Tongue (tissue), 2 donors: Measurements from ENCODE around the gene TMEM187. TPM values are rescaled to one million over a fixed set of nuclear protein-coding genes. Genes with fewer than 3 reads are reported as not detected.

Source experiments
- DNase-seq: peaks from one replicate; pipeline ENCODE4 v3.0.0-alpha.2; 2015
- total RNA-seq: library from RNA; depleted of rRNA; stranded (reverse); fragments of >200 nt; gene quantifications from one replicate; pipeline ENCODE4 v1.2.3, GENCODE V29; 2014

TMEM187 gene
- total RNA-seq, 1 donor from 2014 or later, result 9.4 TPM

DNA sequence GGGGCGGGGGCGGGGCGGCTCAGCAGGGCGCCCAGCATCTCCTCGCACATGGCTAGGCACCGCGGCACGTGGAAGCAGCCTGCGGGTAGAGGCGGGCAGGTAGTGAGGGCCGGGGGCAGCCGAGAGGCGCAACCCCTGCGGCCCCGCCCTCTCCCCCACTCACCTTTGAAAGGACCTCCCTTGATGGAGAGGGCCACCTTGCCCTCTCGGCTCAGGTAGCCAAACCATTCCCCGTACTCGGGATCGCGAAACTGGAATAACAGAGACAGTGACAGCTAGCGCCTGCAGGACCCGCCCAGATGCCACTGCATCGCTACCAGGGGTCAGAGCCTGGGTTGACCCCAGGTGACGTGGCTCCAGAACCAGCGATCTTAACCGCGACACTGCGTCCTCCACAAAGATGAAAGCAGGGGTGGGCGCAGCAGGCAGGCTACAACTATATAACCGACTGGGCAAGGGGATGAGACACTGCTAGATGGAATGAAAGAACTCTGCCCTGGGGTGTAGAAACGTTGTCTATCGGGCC is 37.2 kb upstream of the TMEM187 start:
- DNase-seq, result no peak

GRCh38 chrX:153937056-153937455 is 35.5 kb upstream of the TMEM187 start:
- DNase-seq, result no peak

GRCh38 chrX:153938226-153938786 is 34.2 kb upstream of the TMEM187 start:
- no peak for DNase-seq

GRCh38 chrX:153939573-153939972 is 33.0 kb upstream of the TMEM187 start:
- DNase-seq, result no peak

GRCh38 chrX:153941336-153942252 is 31.0 kb upstream of the TMEM187 start:
- DNase-seq, result no peak

GRCh38 chrX:153944140-153944799 is 28.3 kb upstream of the TMEM187 start, which contains the start of gene RENBP:
Gene RENBP (minus strand): TSS chrX:153944643. CDS start chrX:153944610, 33 bp downstream.
- no peak for DNase-seq

DNA sequence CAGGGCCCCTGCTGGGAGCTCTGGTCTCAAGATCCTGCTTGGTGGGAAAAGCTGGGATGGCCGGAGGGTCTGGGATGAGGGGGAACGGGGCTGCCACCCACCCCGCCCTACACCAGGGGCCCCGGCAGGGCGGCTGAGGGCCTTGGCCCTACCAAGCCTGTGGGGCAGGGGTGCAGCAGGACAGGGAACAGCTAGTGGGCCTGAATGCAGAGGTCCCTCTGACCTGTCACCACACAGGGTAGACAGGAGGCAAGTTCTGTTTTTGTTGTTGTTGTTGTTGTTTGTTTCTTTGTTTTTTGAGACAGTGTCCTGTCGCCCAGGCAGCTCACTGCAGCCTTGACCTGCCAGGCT is 27.8 kb upstream of the TMEM187 start:
- no peak for DNase-seq

DNA sequence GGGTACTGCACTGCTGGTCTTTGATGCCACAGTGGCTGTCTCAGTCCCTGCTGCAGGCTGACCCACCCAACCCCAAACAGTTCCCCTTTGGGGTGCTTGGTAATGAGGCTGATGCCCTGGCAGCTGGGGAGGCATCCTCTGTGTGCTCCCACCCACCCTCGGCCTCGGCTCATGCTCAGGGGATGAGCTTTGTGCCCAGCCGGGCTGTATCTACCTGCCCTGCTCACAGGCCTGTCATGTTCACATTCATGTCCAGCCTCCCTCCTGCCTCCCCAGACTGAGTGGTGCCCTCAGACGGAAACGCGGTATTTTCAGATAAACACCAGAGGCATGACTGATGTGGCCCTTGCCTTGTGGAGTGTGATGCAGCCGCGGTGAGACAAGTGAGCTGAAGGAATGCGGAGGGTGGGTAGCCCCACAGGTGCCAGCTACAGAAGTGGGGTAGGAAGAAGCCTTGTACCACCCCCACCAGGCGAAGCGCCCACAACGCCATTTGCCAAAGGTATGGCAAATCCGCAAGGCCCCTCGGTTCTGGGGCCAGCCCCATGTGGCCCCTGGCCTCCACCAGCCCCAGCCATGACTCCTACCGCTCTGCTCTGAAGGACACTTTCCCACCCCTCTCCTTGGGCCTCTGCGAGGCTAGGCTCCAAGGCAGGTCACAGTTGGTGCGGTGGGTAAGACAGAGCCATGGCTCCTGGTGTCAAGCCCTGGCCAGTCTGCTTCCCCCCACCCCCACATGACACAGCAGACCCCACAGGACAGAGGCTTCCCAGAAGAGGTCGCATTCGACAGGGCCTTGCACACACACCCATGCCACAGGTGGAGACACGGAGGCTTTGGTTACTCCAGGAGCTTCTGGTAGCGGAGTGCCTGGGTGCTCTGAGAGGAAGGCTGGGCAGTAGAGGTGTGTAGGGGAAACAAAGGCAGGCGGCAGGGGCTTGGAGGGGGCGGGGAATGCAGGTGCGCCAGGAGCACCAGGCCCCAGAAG is 26.3 kb upstream of the TMEM187 start:
- no peak for DNase-seq

GRCh38 chrX:153947009-153947769 is 25.4 kb upstream of the TMEM187 start:
- DNase-seq, result peak; percentile 74

DNA sequence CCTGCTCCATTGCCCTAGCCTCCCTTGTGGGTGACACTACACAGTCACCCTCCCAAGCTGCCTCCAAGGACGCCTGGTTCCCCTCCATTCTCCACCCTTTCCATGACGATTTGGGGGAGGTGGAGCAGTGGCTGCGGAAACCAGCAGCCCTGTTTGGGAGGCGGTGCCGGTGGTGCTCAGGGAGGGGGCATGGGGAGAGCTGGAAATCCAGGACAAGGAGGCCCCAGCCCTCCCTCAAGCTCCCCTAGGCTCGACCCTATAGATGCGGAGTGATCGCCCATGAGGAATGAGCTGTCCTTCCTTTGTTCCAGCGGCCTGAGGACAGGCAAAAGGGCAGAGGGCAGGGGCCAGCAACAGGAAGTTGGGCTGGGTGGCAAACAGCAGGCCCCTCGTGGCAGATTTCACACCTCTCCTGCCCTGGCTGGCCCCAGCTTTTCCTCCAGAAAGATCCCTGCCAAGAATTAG is 24.5 kb upstream of the TMEM187 start:
- DNase-seq, result no peak

GRCh38 chrX:153948847-153949805 is 23.4 kb upstream of the TMEM187 start:
- no peak for DNase-seq

DNA sequence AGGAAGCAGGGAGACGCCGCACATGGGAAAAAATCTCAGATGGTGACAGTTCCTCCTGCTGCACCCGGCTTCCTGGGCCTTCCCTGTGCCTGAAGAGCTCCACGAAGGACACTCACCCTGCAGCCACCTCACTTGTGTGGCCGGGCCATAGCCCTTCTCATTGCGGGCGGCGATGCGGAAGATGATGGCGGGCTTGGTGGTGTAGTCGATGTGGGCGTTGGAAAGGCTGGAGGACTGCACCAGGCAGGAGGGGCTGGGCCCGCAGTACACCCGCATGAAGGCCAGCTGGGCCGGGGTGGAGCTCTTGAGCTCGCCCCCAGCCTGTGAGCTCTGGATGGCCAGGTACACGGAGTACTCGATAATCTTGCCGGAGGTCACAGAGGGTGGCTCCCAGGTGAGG is 22.4 kb upstream of the TMEM187 start:
- no peak for DNase-seq

DNA sequence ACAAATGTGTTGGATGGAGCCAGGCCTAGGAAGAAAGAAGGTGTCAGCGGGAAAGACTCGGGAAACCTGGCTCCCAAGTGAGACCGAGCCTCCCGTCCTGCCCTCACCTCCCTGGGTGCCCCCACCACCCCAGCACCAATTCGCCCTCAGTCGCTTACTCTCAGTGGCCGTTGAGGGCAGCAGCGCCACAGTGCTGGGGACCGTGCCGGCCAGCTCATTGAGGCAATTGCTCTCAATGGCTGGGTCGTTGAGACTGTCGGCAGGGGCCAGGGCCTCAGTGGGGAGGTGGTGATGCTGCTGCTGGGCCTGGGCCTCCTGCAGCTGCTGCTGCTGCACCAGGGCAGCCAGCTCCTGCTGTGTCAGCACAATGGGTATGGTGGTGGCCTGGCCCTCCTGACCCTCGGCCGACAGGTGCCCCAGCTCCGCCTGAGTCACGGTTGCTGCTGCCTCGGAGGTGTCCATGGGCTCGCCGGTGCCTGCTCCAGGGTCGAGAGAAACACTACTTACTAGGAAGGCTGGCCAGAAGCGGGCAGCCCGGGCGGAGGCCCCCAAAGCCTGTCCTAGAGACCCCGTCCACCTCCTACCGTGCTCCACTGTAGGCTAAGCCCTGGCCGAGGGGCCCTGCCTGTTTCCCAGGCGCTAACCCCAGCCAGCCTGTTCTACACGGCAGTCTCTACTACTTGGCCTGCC is 20.7 kb upstream of the TMEM187 start:
- no peak for DNase-seq

DNA sequence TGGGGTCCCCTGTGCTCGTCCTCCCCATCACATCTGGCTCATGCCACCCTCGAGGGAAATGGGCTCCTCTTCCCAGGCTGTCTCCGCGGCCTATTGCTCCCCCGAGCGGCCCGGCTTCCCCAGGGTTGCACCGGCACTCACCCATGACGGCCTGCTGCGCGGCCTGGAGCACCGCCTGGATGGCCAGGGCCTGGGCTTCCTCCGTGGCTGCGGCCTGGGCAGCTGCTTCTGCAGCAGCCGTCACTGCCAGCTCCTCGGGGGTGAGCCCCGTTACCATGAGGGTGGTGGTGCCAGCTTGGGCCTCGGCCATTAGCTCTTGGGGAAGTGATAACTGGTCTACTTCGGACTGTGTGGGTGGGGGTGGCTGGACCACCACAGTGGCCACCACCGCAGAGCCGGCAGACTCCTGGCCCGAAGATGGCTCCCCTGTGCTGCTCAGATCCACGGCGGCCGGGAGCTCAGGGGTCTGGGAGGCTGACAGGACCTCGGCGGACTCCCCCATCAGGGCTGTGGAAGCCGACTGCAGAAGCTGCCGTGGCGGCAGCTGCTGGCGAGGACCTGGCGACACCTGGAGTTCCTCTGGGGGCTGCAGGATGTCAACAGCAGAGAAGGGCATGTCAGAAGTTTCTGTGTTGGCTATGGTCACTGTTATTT is 20.1 kb upstream of the TMEM187 start:
- no peak for DNase-seq

DNA sequence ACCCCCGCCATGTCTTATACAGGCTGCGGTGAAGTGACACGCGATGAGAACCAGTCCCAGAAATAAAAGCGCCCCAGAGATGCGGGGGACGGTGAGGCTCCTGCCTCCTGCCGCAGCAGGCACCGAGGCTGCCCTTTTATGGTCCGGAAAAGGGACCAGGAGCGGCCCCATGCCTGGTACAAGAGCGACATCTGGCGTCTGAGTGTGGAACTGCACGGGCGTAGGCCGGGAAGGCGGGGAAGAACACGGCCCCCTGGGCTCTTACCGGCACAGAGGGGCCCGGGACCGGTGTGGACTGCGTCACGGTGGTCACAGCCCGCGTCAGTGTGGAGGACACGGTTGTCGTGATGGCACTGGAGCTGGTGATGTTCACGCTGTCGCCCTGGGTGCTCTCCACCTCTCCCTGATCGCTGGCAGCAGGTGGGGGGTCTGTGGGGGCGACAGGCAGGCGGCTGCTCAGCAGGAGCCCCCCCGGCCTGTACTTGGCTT is 19.2 kb upstream of the TMEM187 start:
- peak; percentile 80 for DNase-seq

DNA sequence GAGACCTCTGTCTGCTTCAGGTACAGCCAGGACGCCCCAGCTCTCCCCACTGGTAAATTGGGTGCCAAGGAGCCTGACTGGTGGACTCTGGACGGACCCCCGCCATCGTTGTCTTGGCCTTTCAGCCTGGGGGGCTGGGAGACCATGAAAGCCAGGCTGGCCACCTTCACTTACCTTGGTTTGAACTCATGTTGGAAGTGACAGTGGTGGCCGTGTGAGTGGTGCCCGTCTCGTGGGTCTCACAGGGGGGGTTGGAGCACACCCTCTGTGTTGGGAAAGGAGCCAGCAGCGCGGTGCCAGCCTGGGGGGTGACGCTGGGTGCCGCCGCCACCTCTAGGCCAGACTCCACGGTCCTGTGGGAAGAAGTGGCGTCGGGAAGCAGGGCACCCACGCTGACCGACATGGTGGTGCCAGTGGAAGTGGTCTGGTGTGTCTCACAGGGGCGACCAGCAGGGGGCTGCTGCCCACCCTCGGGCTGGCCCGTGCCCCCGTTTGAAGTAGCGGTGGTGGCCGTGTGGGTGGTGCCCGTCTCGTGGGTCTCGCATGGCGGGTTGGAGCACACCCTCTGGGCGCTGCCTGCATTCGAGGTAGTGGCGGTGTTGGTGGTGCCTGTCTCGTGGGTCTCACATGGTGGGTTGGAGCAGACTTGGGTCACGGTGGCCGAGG is 18.5 kb upstream of the TMEM187 start:
- DNase-seq, result no peak

DNA sequence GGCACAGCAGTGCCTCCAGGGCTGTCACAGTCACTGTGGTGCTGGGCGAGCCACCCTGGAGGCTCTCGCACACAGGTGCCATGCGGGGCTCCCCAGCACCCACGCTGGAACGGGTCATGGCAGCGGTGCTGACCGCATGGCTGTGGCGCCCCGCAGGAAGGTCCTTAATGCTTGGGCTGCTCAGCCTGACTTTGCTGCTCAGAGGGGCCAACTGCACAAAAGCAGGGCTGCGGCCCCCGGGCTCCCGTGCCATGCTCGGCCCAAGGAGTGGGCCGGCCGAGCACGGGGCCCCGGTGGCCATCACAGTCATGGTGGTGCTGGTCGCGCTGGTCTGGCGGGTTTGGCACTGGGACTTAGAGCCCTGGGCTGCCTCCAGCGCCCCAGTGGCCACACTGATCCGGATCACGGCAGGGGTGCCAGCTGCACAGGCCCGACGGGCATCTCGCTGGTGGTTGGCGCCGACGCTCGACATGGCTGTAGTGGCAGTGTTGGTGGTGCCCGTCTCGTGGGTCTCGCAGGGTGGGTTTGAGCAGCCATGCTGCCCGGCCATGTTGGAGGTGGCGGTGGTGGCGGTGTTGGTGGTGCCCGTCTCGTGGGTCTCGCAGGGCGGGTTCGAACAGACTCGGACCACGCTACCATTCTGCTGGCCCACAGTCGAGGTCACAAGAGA is 17.9 kb upstream of the TMEM187 start:
- DNase-seq, result no peak
